Glutamatergic neuron (in vitro differentiated cells): Measurements from ENCODE around the gene ASB8. TPM values are rescaled to one million over a fixed set of nuclear protein-coding genes. Genes with fewer than 3 reads are reported as not detected.

Source experiments
- DNase-seq: peaks from one replicate; pipeline ENCODE4 v3.0.0; 2022
- H3K27ac Mint-ChIP-seq: one replicate; pipeline ENCODE4 v1.8.0; 2020; ENCODE audit warnings: mild to moderate bottlenecking, mixed read lengths, inconsistent platforms; ENCODE audit not compliant: unreplicated experiment
- H3K27me3 Mint-ChIP-seq: one replicate; pipeline ENCODE4 v1.8.0; 2020; ENCODE audit warnings: mild to moderate bottlenecking, moderate library complexity, mixed read lengths, inconsistent platforms; ENCODE audit not compliant: unreplicated experiment
- H3K36me3 Mint-ChIP-seq: one replicate; pipeline ENCODE4 v1.8.0; 2020; ENCODE audit warnings: mild to moderate bottlenecking, mixed read lengths, inconsistent platforms; ENCODE audit not compliant: unreplicated experiment
- H3K4me1 Mint-ChIP-seq: one replicate; pipeline ENCODE4 v1.8.0; 2020; ENCODE audit warnings: mild to moderate bottlenecking, low read depth, mixed read lengths, inconsistent platforms; ENCODE audit not compliant: unreplicated experiment
- H3K4me3 Mint-ChIP-seq: one replicate; pipeline ENCODE4 v1.8.0; 2020; ENCODE audit warnings: mild to moderate bottlenecking, mixed read lengths, inconsistent platforms; ENCODE audit not compliant: unreplicated experiment
- H3K9me3 Mint-ChIP-seq: one replicate; pipeline ENCODE4 v1.8.0; 2020; ENCODE audit warnings: mild to moderate bottlenecking, moderate library complexity, mixed read lengths, inconsistent platforms; ENCODE audit not compliant: unreplicated experiment
- CTCF ChIP-seq: fragments of 200-600 bp; sonication (generic); IDR thresholded peaks from one replicate; pipeline ENCODE4 v1.5.0; 2021; ENCODE audit not compliant: partially characterized antibody, unreplicated experiment
- total RNA-seq: library from RNA; stranded (reverse); fragmentation: NEBNext Ultra II Directional; extraction: Animal tissue kit (Norgen Biotek cat#: 25700); gene quantifications from one replicate; pipeline ENCODE4 v1.2.1, GENCODE V29; 2021; ENCODE audit not compliant: unreplicated experiment

ASB8 gene
- total RNA-seq, 1 donor from 2014 or later = 43.5 TPM

GRCh38 chr12:48187916-48188695 is 30.8 kb upstream of the ASB8 start:
- TF ChIP-seq CTCF = no peak
- H3K27me3 Mint-ChIP-seq = peaks cover 14% of the 10 kb centered on the region
- no peak for DNase-seq
- peaks cover 9% of the 10 kb centered on the region for H3K9me3 Mint-ChIP-seq
- peaks cover 12% of the 10 kb centered on the region for H3K4me1 Mint-ChIP-seq
- H3K36me3 Mint-ChIP-seq = peaks cover 7% of the 10 kb centered on the region
- no peak overlapping the region for H3K4me3 Mint-ChIP-seq
- no peak overlapping the region for H3K27ac Mint-ChIP-seq

GRCh38 chr12:48185181-48185919 is 28.0 kb upstream of the ASB8 start:
- Mint-ChIP-seq H3K27ac (peak overlapping the region; percentile 78), H3K9me3 (peaks cover 14% of the 10 kb centered on the region), H3K4me3 (peak overlapping the region; percentile 92), H3K4me1 (peaks cover 16% of the 10 kb centered on the region), H3K36me3 (peaks cover 7% of the 10 kb centered on the region), H3K27me3 (peaks cover 18% of the 10 kb centered on the region)
- DNase-seq = peak; percentile 32
- no peak for TF ChIP-seq CTCF

- no peak for DNase-seq
- peak overlapping the region; percentile 79 for H3K27ac Mint-ChIP-seq
- H3K36me3 Mint-ChIP-seq = peaks cover 7% of the 10 kb centered on the region
- peaks cover 12% of the 10 kb centered on the region for H3K9me3 Mint-ChIP-seq
- TF ChIP-seq CTCF = no peak
- H3K4me3 Mint-ChIP-seq = peak overlapping the region; percentile 92
- H3K4me1 Mint-ChIP-seq = peaks cover 13% of the 10 kb centered on the region
- peaks cover 17% of the 10 kb centered on the region for H3K27me3 Mint-ChIP-seq
These were observed 27.2 kb upstream of the ASB8 start for GRCh38 chr12:48184549-48184922.

- peak overlapping the region; percentile 79 for H3K27ac Mint-ChIP-seq
- peak; percentile 38 for DNase-seq
- peaks cover 17% of the 10 kb centered on the region for H3K27me3 Mint-ChIP-seq
- peaks cover 12% of the 10 kb centered on the region for H3K9me3 Mint-ChIP-seq
- H3K36me3 Mint-ChIP-seq = peaks cover 7% of the 10 kb centered on the region
- H3K4me3 Mint-ChIP-seq = peak overlapping the region; percentile 92
- peaks cover 13% of the 10 kb centered on the region for H3K4me1 Mint-ChIP-seq
- no peak for TF ChIP-seq CTCF
These were observed 26.7 kb upstream of the ASB8 start for GRCh38 chr12:48183876-48184548.
